Renal cortical epithelial cell (primary cell): ENCODE data around the gene NIPSNAP2. TPM values are rescaled to one million over a fixed set of nuclear protein-coding genes. Genes with fewer than 3 reads are reported as not detected.
A peak's percentile ranks its signal among the peaks of the same experiment; 100 is the strongest.
"Not testable (repeated sequence)": the region's sequence is repeated elsewhere in the genome, so short reads cannot be mapped to it uniquely, and the experiment has no call there.

ENCODE experiments used
- DNase-seq: peaks from one replicate; pipeline ENCODE4 v3.0.0-alpha.2; 2011; ENCODE audit warnings: low read depth
- total RNA-seq: library from RNA; depleted of rRNA; stranded (reverse); fragments of >200 nt; gene quantifications from 2 replicates; pipeline ENCODE4 v1.2.3, GENCODE V29; 2014

The NIPSNAP2 gene
- total RNA-seq, 1 donor from 2014 or later = 78.6 TPM

GRCh38 chr7:55975988-55976633, 11.7 kb downstream of the NIPSNAP2 start:
- DNase-seq = no peak

- peak; percentile 80 for DNase-seq
These were observed 13.4 kb downstream of the NIPSNAP2 start for GRCh38 chr7:55977831-55978230.

GRCh38 chr7:55980266-55980665, 15.9 kb downstream of the NIPSNAP2 start:
- DNase-seq = no peak

GRCh38 chr7:55983537-55983936, 19.2 kb downstream of the NIPSNAP2 start:
- no peak for DNase-seq

GRCh38 chr7:55992346-55992745, 28.0 kb downstream of the NIPSNAP2 start:
- no peak for DNase-seq

- no peak for DNase-seq
These were observed 32.6 kb downstream of the NIPSNAP2 start for GRCh38 chr7:55996856-55997500.

- no peak for DNase-seq
These were observed 39.4 kb downstream of the NIPSNAP2 start for GRCh38 chr7:56003749-56004148.

GRCh38 chr7:56007167-56007652, 42.8 kb downstream of the NIPSNAP2 start:
- peak; percentile 25 for DNase-seq

GRCh38 chr7:56007891-56008290, 43.5 kb downstream of the NIPSNAP2 start:
- no peak for DNase-seq

GRCh38 chr7:56009695-56010094, 45.3 kb downstream of the NIPSNAP2 start:
- DNase-seq = no peak

- peak; percentile 69 for DNase-seq
These were observed 52.6 kb downstream of the NIPSNAP2 start for GRCh38 chr7:56017015-56017414.

GRCh38 chr7:56019501-56019900, 55.1 kb downstream of the NIPSNAP2 start:
- DNase-seq = no peak

GRCh38 chr7:56023500-56023899, 59.1 kb downstream of the NIPSNAP2 start:
- no peak for DNase-seq

- DNase-seq = no peak
These were observed 62.2 kb downstream of the NIPSNAP2 start for GRCh38 chr7:56026538-56026937.

- peak; percentile 77 for DNase-seq
These were observed 64.7 kb downstream of the NIPSNAP2 start for GRCh38 chr7:56028942-56029630.

- no peak for DNase-seq
These were observed 66.0 kb downstream of the NIPSNAP2 start for GRCh38 chr7:56030340-56030739.

- not testable (repeated sequence) for DNase-seq
These were observed 67.2 kb downstream of the NIPSNAP2 start for GRCh38 chr7:56031556-56031955.

GRCh38 chr7:56032578-56032977, 68.2 kb downstream of the NIPSNAP2 start:
- DNase-seq = not testable (repeated sequence)

- DNase-seq = peak; percentile 63
These were observed 69.5 kb downstream of the NIPSNAP2 start for GRCh38 chr7:56033671-56034432.

- DNase-seq = peak; percentile 83
These were observed 76.3 kb downstream of the NIPSNAP2 start for GRCh38 chr7:56040730-56041129.

- DNase-seq = not testable (repeated sequence)
These were observed 81.4 kb downstream of the NIPSNAP2 start for GRCh38 chr7:56045758-56046157.
